ENCODE measurements around the gene BPI.
"Not testable (repeated sequence)": the region's sequence is repeated elsewhere in the genome, so short reads cannot be mapped to it uniquely, and the experiment has no call there.

The BPI gene

DNA sequence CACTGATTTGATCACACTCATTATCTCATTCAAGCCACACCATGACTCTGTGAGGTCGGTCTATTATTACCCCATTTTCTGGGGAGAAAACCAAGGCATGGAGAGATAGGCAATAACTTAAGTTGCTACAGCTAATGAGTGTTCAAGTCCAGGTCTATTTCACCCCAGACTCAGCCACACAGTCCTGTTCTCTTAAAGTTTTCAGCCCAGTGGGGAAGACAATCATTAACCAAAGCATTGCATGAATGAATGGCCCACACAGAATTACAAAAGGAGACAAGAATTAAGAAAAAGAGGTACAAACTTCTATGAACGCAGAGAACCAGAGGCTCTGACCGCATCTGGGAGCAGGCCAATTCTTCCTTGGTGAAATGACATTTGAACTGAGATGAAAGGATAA, 7.1 kb downstream of the BPI start:
- no peaks in the 10 kb centered on the region for H4K20me1 ChIP-seq (ENCODE audit: low read depth, low read length)
- no peak overlapping the region for H3K4me2 ChIP-seq (ENCODE audit: low read depth, low read length, poor library complexity, severe bottlenecking)
- H3K4me3 ChIP-seq (ENCODE audit: insufficient read depth, low read length, poor library complexity, severe bottlenecking): no peak overlapping the region
- 0 out of 2 replicates have a peak, but pooled peaks cover 3% of the 10 kb centered on the region for H3K27me3 ChIP-seq (ENCODE audit: low read length)
- H3K36me3 ChIP-seq (ENCODE audit: low read length): no peaks in the 10 kb centered on the region
- H3F3A ChIP-seq (ENCODE audit: insufficient read depth): no peaks in the 10 kb centered on the region
- H3K27ac ChIP-seq (ENCODE audit: low read depth, low read length): no peak overlapping the region
- H3K79me2 ChIP-seq (ENCODE audit: insufficient read depth, low read length): no peaks in the 10 kb centered on the region
- H3K9me3 ChIP-seq (ENCODE audit: insufficient read depth, low read length): no peaks in the 10 kb centered on the region
- no peaks in the 10 kb centered on the region for H3K9me2 ChIP-seq (replicated peaks; ENCODE audit: insufficient read depth, low read length)
- no peak overlapping the region for H2AFZ ChIP-seq (ENCODE audit: low read depth, low read length, severe bottlenecking)
- TF ChIP-seq, protein P1, sequence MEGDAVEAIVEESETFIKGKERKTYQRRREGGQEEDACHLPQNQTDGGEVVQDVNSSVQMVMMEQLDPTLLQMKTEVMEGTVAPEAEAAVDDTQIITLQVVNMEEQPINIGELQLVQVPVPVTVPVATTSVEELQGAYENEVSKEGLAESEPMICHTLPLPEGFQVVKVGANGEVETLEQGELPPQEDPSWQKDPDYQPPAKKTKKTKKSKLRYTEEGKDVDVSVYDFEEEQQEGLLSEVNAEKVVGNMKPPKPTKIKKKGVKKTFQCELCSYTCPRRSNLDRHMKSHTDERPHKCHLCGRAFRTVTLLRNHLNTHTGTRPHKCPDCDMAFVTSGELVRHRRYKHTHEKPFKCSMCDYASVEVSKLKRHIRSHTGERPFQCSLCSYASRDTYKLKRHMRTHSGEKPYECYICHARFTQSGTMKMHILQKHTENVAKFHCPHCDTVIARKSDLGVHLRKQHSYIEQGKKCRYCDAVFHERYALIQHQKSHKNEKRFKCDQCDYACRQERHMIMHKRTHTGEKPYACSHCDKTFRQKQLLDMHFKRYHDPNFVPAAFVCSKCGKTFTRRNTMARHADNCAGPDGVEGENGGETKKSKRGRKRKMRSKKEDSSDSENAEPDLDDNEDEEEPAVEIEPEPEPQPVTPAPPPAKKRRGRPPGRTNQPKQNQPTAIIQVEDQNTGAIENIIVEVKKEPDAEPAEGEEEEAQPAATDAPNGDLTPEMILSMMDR (IDR thresholded peaks at IDR 0.05; ENCODE audit: insufficient read depth, low read length, poor library complexity, severe bottlenecking): no peak
- no peak for TF ChIP-seq EZH2phosphoT487 (conservative IDR thresholded peaks at IDR 0.05; ENCODE audit: low read length)
- H3K9ac ChIP-seq (ENCODE audit: low read length): no peak overlapping the region

DNA sequence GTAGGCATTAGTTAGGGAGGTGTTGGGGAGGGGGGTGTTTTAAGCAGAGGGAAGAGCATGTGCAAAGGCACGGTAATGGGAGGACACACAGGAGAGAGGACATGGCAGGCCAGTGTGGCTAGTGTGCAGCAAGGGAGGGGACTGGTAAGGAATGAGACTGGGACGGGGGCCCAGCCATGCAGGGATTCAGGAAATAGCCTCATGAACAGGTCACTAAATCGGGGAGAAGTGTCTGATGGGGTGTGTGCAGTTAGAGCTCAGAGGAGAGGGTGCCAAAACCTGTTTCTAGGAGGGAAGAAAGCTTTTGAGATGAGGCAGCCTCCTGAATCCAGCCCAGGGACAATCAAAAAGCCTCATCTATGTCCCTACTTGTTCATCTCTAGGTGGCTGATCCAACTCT, 7.5 kb downstream of the BPI start:
- no peaks in the 10 kb centered on the region for H3K9me2 ChIP-seq (replicated peaks; ENCODE audit: insufficient read depth, low read length)
- H2AFZ ChIP-seq (ENCODE audit: low read depth, low read length, severe bottlenecking): no peak overlapping the region
- H3K79me2 ChIP-seq (ENCODE audit: insufficient read depth, low read length): no peaks in the 10 kb centered on the region
- H3K4me3 ChIP-seq (ENCODE audit: insufficient read depth, low read length, poor library complexity, severe bottlenecking): no peak overlapping the region
- H3F3A ChIP-seq (ENCODE audit: insufficient read depth): no peaks in the 10 kb centered on the region
- no peak overlapping the region for H3K27ac ChIP-seq (ENCODE audit: low read depth, low read length)
- H3K27me3 ChIP-seq (ENCODE audit: low read length): 0 out of 2 replicates have a peak, but pooled peaks cover 3% of the 10 kb centered on the region
- H3K36me3 ChIP-seq (ENCODE audit: low read length): no peaks in the 10 kb centered on the region
- no peak overlapping the region for H3K9ac ChIP-seq (ENCODE audit: low read length)
- H3K9me3 ChIP-seq (ENCODE audit: insufficient read depth, low read length): no peaks in the 10 kb centered on the region
- no peak for TF ChIP-seq EZH2phosphoT487 (conservative IDR thresholded peaks at IDR 0.05; ENCODE audit: low read length)
- TF ChIP-seq, protein P1 (IDR thresholded peaks at IDR 0.05; ENCODE audit: insufficient read depth, low read length, poor library complexity, severe bottlenecking): no peak
- H4K20me1 ChIP-seq (ENCODE audit: low read depth, low read length): no peaks in the 10 kb centered on the region
- H3K4me2 ChIP-seq (ENCODE audit: low read depth, low read length, poor library complexity, severe bottlenecking): no peak overlapping the region

DNA sequence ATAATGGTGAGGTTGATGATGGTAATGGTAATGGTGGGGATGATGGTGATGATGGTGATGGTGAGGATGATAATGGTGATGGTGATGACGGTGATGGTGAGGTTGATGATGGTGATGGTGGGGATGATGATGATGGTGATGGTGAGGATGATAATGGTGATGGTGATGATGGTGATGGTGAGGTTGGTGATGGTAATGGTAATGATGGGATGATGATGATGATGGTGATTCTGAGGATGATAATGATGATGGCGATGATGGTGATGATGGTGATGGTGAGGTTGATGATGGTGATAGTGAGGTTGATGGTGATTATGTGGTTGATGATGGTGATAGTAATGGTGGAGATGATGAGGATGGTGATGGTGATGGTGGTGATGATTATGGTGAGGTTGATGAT, 9.7 kb downstream of the BPI start:
- Histone ChIP-seq H3K79me2 (ENCODE audit: insufficient read depth, low read length) (no peaks in the 10 kb centered on the region), H3F3A (ENCODE audit: insufficient read depth) (no peaks in the 10 kb centered on the region), H3K4me2 (ENCODE audit: low read depth, low read length, poor library complexity, severe bottlenecking) (no peak overlapping the region), H4K20me1 (ENCODE audit: low read depth, low read length) (no peaks in the 10 kb centered on the region), H2AFZ (ENCODE audit: low read depth, low read length, severe bottlenecking) (no peak overlapping the region), H3K27ac (ENCODE audit: low read depth, low read length) (no peak overlapping the region), H3K27me3 (ENCODE audit: low read length) (0 out of 2 replicates have a peak, but pooled peaks cover 3% of the 10 kb centered on the region), H3K4me3 (ENCODE audit: insufficient read depth, low read length, poor library complexity, severe bottlenecking) (no peak overlapping the region), H3K9me3 (ENCODE audit: insufficient read depth, low read length) (no peaks in the 10 kb centered on the region), H3K9me2 (replicated peaks; ENCODE audit: insufficient read depth, low read length) (no peaks in the 10 kb centered on the region), H3K9ac (ENCODE audit: low read length) (no peak overlapping the region), H3K36me3 (ENCODE audit: low read length) (no peaks in the 10 kb centered on the region)
- TF ChIP-seq EZH2phosphoT487 (conservative IDR thresholded peaks at IDR 0.05; ENCODE audit: low read length): no peak
- TF ChIP-seq, protein P1 (IDR thresholded peaks at IDR 0.05; ENCODE audit: insufficient read depth, low read length, poor library complexity, severe bottlenecking): no peak

DNA sequence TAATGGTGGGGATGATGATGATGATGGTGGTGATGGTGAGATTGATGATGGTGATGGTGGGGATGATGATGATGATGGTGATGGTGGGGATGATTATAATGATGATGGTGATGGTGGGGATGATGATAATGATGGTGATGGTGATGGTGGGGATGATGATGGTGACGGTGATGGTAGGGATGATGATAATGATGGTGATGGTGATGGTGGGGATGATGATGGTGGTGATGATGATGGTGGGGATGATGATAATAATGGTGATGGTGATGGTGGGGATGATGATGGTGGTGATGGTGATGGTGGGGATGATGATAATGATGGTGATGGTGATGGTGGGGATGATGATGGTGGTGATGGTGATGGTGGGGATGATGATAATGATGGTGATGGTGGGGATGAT, 10.4 kb downstream of the BPI start:
- H3K9ac ChIP-seq (ENCODE audit: low read length); H3K4me2 ChIP-seq (ENCODE audit: low read depth, low read length, poor library complexity, severe bottlenecking); H3K9me2 ChIP-seq (replicated peaks; ENCODE audit: insufficient read depth, low read length); H3K27me3 ChIP-seq (ENCODE audit: low read length); H3K27ac ChIP-seq (ENCODE audit: low read depth, low read length); H4K20me1 ChIP-seq (ENCODE audit: low read depth, low read length); H3K36me3 ChIP-seq (ENCODE audit: low read length); H3F3A ChIP-seq (ENCODE audit: insufficient read depth); H3K9me3 ChIP-seq (ENCODE audit: insufficient read depth, low read length); H2AFZ ChIP-seq (ENCODE audit: low read depth, low read length, severe bottlenecking); H3K79me2 ChIP-seq (ENCODE audit: insufficient read depth, low read length); H3K4me3 ChIP-seq (ENCODE audit: insufficient read depth, low read length, poor library complexity, severe bottlenecking): not testable (repeated sequence)

All from SU-DHL-6 (cell line).